Astrocyte (in vitro differentiated cells and primary cell): ENCODE results near the gene CLINT1. TPM values are rescaled to one million over a fixed set of nuclear protein-coding genes. Genes with fewer than 3 reads are reported as not detected.

Experiments
- DNase-seq: peaks from one replicate; pipeline ENCODE4 v3.0.0-alpha.2; 2010; ENCODE audit warnings: low read depth
- FAIRE-seq: peaks from 2 replicates; lab custom pipeline; 2011; peaks lifted over from hg19 to GRCh38; lab: Jason Lieb, UNC
- H2AFZ ChIP-seq: 2 replicates; pipeline ENCODE4 v1.6.0; 2012; ENCODE audit warnings: low read depth, low read length, inconsistent platforms
- H3K27ac ChIP-seq: 2 replicates; pipeline ENCODE4 v1.5.1; 2011; ENCODE audit warnings: low read depth, low read length, inconsistent platforms
- H3K27me3 ChIP-seq: 2 replicates; pipeline ENCODE4 v1.6.0; 2011; ENCODE audit warnings: low read length, inconsistent platforms; ENCODE audit not compliant: insufficient read depth
- H3K36me3 ChIP-seq: 2 replicates; pipeline ENCODE4 v1.5.1; 2011; ENCODE audit warnings: low read length, inconsistent platforms; ENCODE audit not compliant: insufficient read depth
- H3K4me1 ChIP-seq: 2 replicates; pipeline ENCODE4 v1.5.1; 2011; ENCODE audit warnings: low read length, inconsistent platforms; ENCODE audit not compliant: insufficient read depth
- H3K4me2 ChIP-seq: 2 replicates; pipeline ENCODE4 v1.6.0; 2012; ENCODE audit warnings: low read length, inconsistent platforms
- H3K4me3 ChIP-seq: 2 replicates; pipeline ENCODE4 v1.5.1; 2011; ENCODE audit warnings: low read depth, mild to moderate bottlenecking, low read length, inconsistent platforms; ENCODE audit not compliant: insufficient read depth
- H3K79me2 ChIP-seq: 2 replicates; pipeline ENCODE4 v1.6.0; 2012; ENCODE audit warnings: mild to moderate bottlenecking, low read length, inconsistent platforms; ENCODE audit not compliant: insufficient read depth
- H3K9ac ChIP-seq: 2 replicates; pipeline ENCODE4 v1.6.0; 2012; ENCODE audit warnings: mild to moderate bottlenecking, low read length, inconsistent platforms
- H3K9me3 ChIP-seq: 2 replicates; pipeline ENCODE4 v1.5.1; 2012; ENCODE audit warnings: low read depth, mild to moderate bottlenecking, low read length, inconsistent platforms; ENCODE audit not compliant: insufficient read depth
- H4K20me1 ChIP-seq: 2 replicates; pipeline ENCODE4 v1.6.0; 2012; ENCODE audit warnings: low read length, inconsistent platforms; ENCODE audit not compliant: insufficient read depth
- H3K27ac Mint-ChIP-seq: one replicate; pipeline ENCODE4 v1.8.0; 2021; ENCODE audit warnings: mild to moderate bottlenecking, mixed read lengths; ENCODE audit not compliant: unreplicated experiment
- H3K27me3 Mint-ChIP-seq: one replicate; pipeline ENCODE4 v1.8.0; 2021; ENCODE audit warnings: low read depth, mixed read lengths; ENCODE audit not compliant: unreplicated experiment
- H3K36me3 Mint-ChIP-seq: one replicate; pipeline ENCODE4 v1.8.0; 2021; ENCODE audit warnings: low read depth, mixed read lengths; ENCODE audit not compliant: unreplicated experiment
- H3K4me1 Mint-ChIP-seq: one replicate; pipeline ENCODE4 v1.8.0; 2021; ENCODE audit warnings: low read depth, mixed read lengths; ENCODE audit not compliant: unreplicated experiment
- H3K4me3 Mint-ChIP-seq: one replicate; pipeline ENCODE4 v1.8.0; 2021; ENCODE audit warnings: mild to moderate bottlenecking, moderate library complexity, mixed read lengths; ENCODE audit not compliant: unreplicated experiment
- H3K9me3 Mint-ChIP-seq: one replicate; pipeline ENCODE4 v1.8.0; 2021; ENCODE audit warnings: mild to moderate bottlenecking, mixed read lengths; ENCODE audit not compliant: unreplicated experiment
- CTCF ChIP-seq: IDR thresholded peaks from 2 replicates; pipeline ENCODE4 v1.5.1; 2011; ENCODE audit warnings: low read depth, mild to moderate bottlenecking, inconsistent platforms, low read length, moderate library complexity; ENCODE audit not compliant: insufficient read depth
- EZH2 ChIP-seq: IDR thresholded peaks from 2 replicates; pipeline ENCODE4 v1.6.1; 2012; ENCODE audit warnings: mild to moderate bottlenecking, low read length, inconsistent platforms; ENCODE audit not compliant: insufficient read depth
- total RNA-seq: library from RNA; stranded (reverse); gene quantifications from 2 replicates; pipeline ENCODE4 v1.2.1, GENCODE V29; 2021

The CLINT1 gene
- total RNA-seq, 1 donor from 2014 or later, result 100 TPM

- Histone ChIP-seq H3K4me2 (peak overlapping the region; percentile 57), H3K4me3 (no peak overlapping the region), H4K20me1 (no peaks in the 10 kb centered on the region), H3K27me3 (no peaks in the 10 kb centered on the region), H3K4me1 (peaks cover 33% of the 10 kb centered on the region), H3K9me3 (no peaks in the 10 kb centered on the region), H2AFZ (no peak overlapping the region), H3K79me2 (peaks cover 51% of the 10 kb centered on the region), H3K27ac (peak overlapping the region; percentile 78), H3K36me3 (no peaks in the 10 kb centered on the region), H3K9ac (peak overlapping the region; percentile 22)
- DNase-seq (no peak), FAIRE-seq (no peak)
- no peaks in the 10 kb centered on the region for H3K36me3 Mint-ChIP-seq
- no peaks in the 10 kb centered on the region for H3K27me3 Mint-ChIP-seq
- H3K4me3 Mint-ChIP-seq, result no peak overlapping the region
- TF ChIP-seq CTCF, result no peak
- no peak for TF ChIP-seq EZH2
- H3K27ac Mint-ChIP-seq, result peak overlapping the region; percentile 84
- H3K4me1 Mint-ChIP-seq, result peaks cover 27% of the 10 kb centered on the region
- H3K9me3 Mint-ChIP-seq, result no peaks in the 10 kb centered on the region
Observed at GRCh38 chr5:157747766-157748700, 110.9 kb downstream of the CLINT1 start.

GRCh38 chr5:157747173-157747740 is 111.7 kb downstream of the CLINT1 start:
- Mint-ChIP-seq H3K36me3 (no peaks in the 10 kb centered on the region), H3K27me3 (no peaks in the 10 kb centered on the region), H3K4me1 (peaks cover 27% of the 10 kb centered on the region), H3K4me3 (no peak overlapping the region), H3K27ac (no peak overlapping the region), H3K9me3 (no peaks in the 10 kb centered on the region)
- Histone ChIP-seq H3K4me3 (no peak overlapping the region), H2AFZ (no peak overlapping the region), H3K4me1 (peaks cover 33% of the 10 kb centered on the region), H3K27ac (peak overlapping the region; percentile 78), H3K9ac (no peak overlapping the region), H4K20me1 (no peaks in the 10 kb centered on the region), H3K4me2 (no peak overlapping the region), H3K27me3 (no peaks in the 10 kb centered on the region), H3K79me2 (peaks cover 51% of the 10 kb centered on the region), H3K9me3 (no peaks in the 10 kb centered on the region), H3K36me3 (no peaks in the 10 kb centered on the region)
- DNase-seq (no peak), FAIRE-seq (no peak)
- TF ChIP-seq CTCF (no peak), EZH2 (no peak)
